HG02970 (cell line): Measurements from ENCODE around the gene TOMM34.

ENCODE experiments used
- ATAC-seq: cut with Tn5 transposase; IDR thresholded peaks from one replicate; pipeline ENCODE4 v1.9.1; 2021; ENCODE audit warnings: mild to moderate bottlenecking, moderate library complexity, moderate number of reproducible peaks; ENCODE audit not compliant: unreplicated experiment, low FRiP score

The TOMM34 gene

DNA sequence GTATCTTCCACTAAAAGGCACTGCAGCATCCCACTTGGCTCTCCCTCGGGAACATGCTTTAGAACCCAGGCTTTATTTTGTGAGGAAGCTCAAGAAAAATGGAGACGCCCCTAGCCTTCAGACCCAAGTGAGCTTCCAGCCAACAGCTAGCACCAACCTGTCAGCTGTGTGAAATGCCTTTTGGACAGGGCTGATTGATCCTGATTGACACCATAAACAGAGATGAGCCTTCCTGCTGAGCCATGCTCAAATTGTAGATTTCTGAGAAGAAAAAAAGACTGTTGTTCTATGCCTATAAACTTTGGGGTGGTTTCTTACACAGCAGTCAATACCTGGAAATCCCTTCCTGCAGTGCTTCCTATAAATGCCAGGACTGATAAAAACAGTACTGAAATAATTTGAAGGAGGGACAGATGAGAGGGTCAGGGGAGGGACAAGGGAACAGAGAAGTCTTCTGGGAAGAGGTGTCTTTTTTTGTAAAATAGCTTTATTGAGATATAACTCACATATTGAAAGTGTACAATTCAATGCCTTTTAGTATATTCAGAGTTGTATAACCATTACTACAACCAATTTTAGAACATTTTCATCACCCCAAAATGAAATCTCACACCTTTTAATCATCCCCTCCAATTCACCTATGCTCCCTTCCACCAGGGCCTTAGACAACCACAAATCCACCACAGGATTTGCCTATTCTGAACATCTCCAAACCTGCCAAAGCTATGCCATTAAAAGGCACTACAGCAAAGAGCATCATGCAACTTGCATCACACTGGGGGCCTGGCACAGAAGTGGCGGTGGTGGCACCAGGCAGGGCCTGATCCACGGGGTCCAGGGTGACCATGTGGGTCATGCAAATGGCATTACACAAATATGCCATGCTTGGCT, 3.4 kb upstream of the TOMM34 start:
- ATAC-seq, result no peak

DNA sequence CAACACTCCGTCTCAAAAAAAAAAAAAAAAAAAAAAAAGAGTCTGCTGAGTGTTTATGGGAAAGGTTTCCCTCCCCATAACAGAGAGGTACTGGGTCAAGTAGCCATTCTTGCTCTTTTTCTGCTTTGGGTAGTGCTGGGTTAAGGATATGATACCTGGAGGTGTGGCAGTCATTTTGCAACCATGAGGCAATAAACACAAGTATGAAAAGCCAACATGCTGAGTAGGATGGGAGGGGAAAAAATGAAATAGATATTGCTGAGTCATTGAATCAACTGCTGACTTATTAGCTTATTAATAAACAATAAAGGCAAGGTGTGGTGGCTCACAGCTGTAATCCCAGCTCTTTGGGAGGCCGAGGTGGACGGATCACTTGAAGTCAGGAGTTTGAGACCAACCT, 2.3 kb upstream of the TOMM34 start:
- no peak for ATAC-seq

DNA sequence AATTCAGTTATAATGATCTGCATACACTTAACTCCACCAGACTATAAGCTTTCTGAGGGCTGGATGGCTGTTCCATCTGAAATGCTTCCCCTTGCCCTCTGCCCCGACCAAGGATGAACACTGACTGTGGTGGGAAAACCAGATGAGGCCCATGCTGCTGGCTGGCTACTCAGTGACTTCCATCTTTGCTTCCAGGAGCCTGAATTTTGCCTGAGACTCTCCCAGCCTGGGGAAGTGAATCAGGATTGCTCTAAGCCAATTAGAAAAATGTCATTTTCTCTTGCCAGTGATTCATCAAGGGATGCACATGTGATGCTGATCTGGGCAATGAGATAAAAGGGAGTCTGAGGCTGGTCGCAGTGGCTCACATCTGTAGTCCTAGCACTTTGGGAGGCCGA, 1.7 kb upstream of the TOMM34 start:
- ATAC-seq, result no peak

DNA sequence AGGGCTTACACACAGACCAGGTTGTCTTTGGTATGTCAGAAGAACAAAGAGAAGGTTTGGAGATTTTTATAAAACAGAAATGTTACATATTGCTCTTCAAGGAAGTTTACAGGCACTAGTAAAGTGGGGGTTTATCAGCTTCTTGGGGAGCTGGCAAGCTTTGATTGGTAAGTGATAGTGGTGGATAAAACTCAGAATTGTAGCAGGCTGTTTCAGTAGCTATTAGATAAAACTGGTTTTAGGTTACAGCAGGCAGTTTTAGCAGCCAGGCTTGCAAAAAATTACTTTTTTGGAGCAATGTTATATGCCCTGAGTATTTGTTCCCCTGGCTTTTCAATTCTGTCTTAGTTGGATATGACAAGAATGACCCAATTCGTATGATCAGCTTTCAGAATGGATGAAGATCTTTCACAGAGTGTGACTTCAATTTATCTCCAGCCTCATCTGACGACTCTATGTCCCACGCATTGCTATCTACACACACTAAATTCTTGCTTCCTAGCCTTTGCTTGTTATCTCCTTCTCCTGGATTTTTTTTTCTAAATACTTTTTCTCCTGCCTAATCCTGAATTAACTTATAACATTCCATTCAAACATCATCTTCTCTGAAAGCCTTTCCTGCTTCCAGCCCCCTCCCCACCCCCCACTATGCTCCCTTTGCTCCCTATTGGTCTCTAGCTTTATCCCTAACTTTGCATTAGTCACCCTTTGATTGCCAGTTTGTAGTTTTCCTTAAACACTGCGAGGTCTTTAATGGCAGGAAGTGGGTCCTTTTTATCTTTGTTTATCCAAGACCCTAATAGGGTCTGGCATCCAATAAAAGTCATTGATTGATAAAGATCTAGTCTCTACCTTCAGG, 1.0 kb upstream of the TOMM34 start:
- no peak for ATAC-seq

DNA sequence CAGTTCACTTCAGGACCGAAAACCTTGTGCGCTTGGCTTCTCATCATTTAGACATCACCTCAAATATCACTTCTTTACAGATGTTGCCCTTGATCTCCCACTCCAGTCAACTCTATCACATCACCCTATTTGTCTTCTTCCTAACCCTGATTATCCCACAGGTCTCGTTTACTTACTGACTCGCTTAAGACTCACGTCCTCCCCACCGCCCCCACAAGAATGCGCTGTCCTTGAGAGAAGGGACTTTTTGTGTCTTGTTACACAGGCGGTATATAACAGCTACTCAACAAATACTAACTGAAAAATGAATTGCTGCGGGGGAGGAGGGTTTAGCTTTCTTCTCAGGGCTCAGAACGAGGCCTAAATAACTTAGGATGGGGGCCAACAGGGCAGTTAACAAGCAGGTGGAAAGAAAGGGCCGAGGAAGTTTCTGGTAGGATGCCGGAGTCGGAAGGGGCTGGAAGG, 527 bp downstream of the TOMM34 start:
- ATAC-seq, result no peak

DNA sequence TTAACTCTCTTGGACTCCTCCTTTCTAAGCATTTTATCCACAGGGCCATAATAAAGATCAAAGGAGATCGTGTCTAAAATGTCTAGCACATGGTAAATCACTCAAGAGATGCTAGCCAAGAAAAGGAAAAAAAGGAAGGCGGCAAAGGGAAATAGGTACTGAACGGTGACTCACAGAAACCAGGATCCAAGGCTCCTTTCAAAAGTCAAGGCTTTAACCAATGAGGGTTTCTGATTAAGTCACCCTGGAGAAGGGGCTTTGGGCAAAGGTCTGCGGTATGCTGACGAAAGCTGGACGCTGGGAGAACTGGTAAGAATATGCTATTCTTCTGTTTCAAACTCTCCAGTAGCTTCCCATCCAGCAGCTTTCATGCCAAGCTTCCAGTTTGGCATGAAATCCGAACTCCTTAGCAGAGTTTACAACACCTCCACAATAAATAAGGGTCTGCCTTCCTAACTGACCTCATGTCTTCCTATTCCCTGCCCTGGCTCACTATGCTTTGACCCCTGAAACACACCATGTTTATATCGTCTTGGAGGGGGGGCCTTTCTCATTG, 1.0 kb downstream of the TOMM34 start:
- no peak for ATAC-seq

DNA sequence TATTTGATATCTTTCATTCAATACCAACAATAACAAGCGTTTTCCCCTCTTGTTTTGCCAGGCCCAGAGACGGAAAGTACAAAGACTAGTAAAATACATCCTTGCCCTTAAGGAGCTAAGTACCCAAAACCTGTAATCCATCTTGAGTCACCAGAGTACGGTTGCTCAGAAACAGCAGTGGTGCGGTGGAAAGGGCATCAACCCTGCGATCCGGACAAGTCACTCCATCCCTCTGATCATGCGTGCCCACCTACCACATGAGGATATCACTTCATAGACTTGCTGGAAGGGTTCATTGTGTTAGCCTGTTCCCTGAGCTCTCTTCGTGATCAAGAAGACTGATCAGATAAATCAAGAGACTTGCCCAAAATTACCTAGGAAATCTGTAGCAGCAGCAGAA, 1.9 kb downstream of the TOMM34 start:
- no peak for ATAC-seq

DNA sequence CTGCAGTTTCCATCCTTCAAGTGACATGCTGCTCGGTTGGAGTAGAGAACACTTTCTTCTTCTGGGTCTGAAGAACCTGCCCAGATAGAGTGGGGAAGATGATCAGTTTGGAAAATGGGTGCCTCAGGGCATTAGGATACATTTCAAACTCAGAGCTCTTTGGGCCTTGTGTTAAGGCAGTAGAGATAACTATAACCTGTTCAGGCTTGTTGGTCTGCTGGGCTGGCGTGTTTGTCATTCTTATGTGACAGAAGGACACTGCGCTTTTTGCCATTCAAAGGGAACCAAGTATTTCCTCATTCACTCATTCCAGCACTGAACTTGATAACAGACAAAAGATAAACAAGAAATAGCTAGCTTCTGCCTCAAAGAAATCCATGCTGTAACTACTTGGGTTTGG, 3.8 kb downstream of the TOMM34 start:
- no peak for ATAC-seq

DNA sequence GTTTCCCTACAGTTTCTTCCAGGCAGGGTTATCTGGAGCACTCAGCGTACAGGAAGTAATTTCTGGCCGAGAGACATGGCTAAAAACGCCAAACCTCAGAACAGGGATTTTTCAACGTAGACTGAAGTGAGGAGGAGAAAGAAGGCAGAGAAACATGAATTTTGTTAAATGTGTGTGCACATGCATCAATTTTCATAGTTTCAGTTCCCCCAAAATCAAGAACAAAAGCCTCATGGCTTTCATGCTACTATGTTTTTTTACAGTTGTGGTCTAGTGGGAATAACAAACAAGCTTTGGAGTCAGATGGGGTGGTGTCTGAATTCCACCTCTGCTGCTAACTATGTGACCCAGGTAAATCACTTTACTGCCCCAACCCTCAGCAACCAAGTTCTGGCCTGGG, 4.9 kb downstream of the TOMM34 start:
- ATAC-seq, result no peak

DNA sequence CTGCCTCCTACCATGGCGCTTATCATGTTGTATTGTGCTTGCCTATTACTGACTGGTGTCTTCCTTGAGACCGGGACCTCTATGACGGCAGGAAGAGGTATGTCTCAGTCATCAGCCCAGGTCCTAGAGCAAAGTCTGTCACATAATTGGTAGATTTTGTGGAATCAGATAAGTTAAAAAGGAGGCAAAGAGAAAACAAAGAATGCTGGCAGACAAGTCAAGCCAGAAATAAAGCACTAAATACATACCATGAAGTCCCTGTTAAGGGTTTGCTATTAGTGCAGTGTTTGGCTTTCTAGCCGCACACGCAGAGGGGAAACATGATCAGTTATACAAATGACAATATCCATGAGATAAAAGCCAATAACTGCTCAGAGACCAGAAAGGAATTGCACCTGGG, 6.0 kb downstream of the TOMM34 start:
- ATAC-seq, result no peak

DNA sequence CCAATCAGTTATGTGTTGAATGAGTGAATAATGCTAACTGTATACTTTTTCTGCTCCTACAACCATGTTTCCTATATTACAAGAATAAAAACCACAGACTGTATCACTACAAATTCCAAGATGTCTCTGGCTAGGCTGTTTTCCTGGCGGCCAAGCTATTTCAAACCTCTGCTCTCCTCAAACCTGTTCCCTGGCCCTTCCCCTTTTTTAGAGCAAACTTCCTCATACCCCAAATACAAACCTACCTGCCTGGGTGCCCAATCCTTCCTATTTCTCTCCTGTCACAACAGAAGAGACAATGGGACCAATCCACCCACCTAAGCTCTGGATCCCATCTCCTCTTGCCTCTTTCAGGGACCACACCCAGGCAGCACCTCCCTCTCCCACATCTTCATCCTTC, 7.5 kb downstream of the TOMM34 start:
- no peak for ATAC-seq

DNA sequence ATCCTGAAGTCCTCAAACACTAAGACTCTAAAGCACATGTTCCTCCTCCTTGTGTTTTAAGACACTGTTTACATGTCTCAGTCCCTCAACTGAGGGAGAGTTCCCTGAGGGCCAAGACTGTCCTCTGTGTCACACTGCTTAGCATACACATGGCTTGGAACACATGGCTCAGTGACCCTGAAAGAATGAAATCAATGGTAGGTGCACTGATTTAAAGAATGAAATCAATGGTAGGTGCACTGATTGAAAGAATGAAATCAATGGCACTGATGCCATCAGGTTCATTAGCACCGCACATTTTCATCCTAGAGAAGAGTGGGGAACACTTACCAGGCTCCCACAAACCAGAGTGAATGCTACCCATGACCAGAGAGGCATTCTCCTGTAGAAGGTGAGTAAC, 9.8 kb downstream of the TOMM34 start:
- ATAC-seq, result no peak

DNA sequence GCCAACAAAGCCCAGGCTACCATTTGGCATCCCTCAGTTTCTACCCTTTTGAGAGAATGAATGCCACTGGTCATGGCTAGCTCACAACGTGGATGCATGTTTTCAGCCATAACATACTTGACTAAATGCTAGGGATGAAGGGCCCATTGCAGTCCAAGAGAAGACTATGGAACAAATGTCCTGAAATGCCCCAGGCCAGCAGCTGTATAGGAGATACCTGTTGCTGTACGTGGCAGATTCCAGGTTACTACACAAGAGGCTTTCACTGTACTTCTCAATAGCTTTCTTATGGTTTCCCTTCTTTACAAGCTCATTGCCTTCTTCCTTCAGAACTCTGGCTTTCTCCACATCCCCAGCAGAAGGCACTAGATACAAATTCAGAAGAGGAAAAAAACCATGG, 11.7 kb downstream of the TOMM34 start:
- no peak for ATAC-seq

DNA sequence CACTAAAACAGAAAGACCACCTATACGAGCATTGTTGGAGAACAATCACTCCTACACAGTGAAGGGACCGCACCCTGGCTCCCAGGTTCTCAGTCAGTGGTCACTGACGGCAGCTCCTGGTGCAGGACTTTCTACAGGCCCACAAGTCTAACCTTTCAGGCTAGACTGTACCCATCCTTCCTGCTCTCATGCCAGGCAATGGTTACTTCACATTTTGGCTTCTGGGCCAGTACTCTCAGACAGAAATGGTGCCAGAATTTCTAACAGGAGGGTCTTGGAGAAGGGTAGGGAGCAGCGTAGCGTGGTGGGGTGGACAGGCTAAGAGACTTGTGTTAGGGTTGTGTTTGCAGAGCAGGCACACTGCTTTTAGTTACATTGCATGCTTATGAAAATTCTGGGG, 12.1 kb downstream of the TOMM34 start:
- ATAC-seq, result no peak

DNA sequence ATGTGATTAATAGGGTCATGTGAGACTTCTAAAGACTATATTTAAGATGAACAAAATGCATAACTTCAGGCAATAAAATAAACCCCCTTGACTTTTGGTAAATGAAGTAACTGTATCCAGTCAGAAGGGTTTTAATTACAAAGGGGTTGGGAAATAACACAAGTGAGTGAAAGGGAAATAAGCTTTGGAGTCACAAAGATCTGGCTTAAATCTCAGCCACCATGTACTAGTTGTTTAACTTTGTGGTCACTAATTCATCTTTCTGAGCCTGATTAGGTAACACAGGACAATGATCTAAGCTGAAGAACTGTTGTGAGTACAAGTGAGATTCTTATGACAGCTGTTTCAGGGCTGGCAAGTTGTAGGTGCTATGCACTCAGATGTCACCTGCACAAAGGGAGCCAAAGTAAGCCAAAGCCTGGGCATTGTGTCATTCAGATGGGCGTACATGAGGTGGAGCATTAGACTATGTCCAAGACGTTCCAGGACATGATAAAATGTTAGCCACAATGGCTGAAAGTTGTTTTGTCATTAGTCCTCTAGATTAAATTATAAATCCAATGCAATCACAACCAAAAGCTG, 13.8 kb downstream of the TOMM34 start:
- ATAC-seq, result no peak

DNA sequence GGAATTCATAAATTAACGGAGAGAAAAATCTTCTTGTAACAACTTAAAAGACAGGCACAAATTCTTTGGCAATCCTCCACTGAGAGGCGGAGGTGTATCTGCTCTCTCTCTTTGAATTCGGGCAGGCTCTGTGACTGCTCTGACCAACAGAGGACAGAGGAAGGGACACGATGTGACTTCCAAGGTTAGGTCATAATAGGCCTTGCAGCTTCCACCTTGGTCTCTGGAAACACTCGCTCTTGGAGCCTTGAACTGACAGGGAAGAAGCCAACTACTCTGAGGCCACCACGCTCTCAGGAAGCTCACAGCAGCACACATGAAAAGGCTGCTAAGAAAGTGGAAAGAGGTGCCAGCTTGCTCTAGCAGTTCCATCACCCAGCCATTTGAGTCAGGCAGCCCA, 14.9 kb downstream of the TOMM34 start:
- ATAC-seq, result no peak

DNA sequence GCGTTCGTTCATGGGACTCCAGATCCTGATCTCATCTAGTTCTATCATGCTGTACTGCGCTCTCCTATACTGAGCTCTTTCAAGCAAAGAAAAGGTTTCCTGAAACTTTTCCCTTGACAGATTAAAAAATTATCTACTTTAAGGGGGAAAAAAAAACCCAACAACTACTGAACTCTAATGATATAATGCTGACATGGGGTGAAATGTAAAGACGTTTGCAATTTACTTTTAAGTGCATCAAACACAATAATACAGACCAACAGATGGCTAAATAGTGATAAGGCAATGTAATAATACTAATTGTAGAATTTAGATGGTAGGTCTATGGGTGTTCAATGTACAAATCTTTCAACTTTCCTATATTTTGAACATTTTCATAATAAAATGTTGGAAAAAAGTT, 16.4 kb downstream of the TOMM34 start:
- ATAC-seq, result no peak

DNA sequence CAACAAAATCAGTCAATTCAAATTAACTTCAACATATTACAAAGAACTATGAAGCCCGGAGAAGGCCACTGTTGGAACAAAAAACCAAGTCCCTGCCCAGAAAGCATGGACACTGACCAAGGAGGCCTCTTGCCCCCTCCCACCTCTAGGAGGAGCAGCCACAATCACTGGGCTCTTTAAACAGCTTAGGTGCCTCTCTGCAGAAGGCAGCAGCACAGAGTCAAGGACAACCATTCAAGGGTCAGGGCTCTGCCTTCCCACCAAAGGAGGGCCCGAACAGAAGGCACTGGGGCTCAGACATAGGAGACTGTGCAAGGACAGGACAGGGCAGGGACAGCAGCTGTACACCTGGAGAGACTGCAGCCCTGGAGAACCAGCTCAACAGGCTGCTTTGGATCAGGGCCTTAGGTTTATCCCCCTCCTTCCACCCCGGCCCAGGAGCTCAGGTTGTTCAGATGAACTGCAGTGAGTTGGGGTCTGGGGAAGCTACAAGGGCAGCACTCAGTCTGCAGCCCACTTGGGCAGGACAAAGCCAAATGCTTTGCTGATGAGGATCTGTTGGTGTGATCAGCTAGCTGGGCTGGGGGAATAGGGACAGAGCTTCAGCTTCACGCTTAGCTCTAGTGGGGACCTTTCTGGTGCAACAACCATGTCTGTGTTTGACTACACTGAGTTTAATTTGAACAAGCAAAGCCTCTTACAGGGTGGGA, 17.8 kb downstream of the TOMM34 start:
- ATAC-seq, result no peak

DNA sequence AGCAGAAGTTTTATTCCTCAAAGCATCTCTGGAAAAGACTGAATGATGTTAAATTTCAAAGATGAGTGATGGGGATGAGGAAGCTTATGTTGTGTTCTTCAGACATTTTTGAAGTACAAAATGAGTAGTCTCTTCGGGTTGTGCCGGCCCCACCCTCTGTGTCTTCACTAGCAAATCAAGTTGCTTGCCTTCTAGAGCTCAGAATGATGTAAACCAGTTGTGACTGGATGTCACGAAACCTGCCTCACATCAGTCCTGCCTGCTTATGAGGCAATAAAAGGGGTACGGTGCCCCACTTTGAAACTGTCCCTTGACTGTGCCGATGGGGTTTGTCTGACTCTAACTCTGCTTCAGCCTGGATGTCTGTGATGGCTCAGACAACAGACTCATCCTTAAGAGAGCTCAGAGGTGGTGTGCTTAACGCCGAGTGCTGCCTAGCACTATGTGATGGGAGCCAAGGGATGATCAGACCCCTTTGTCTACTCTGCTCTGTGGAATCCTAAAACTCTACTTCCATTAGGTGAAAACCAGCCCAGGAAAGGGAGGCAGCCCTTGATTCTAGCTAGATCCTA, 19.0 kb downstream of the TOMM34 start:
- no peak for ATAC-seq

DNA sequence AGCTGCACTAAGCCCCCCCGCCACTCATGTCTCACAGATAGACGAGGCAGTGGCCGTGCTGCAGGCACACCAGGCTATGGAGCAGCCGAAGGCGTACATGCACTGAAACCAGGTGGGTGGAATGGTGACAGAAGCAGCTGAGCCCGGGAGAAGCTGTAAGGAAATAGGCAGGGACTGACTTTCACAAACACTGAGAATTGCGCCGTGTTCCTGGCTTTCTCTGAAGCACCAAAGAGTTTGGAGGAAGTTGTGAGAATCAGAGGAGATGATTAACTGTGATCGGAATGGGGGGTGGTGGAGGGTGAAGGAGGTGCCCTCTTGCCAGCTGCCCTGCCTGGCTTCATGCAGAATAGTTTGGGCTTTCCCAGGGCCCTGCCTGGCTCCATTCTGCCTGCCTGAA, 21.6 kb downstream of the TOMM34 start:
- ATAC-seq, result no peak
